Tibial artery (tissue), 4 donors: ENCODE measurements around the gene ATP5F1D.
A peak's percentile ranks its signal among the peaks of the same experiment; 100 is the strongest.
"Not testable (repeated sequence)": the region's sequence is repeated elsewhere in the genome, so short reads cannot be mapped to it uniquely, and the experiment has no call there.

Source experiments
- DNase-seq, 2 donors: peaks; one replicate each; pipeline ENCODE4 v3.0.0-alpha.2; 2019
- H3K27ac ChIP-seq, 2 donors: fragments of 200-600 bp; sonication (generic) in 1 of 2; 1 replicate in 1 of 2; 2 replicates in 1 of 2; pipeline ENCODE4 v1.5.1; 2018 to 2019; ENCODE audit warnings: mild to moderate bottlenecking in 1 of 2
- H3K27me3 ChIP-seq, 2 donors: fragments of 200-600 bp; sonication (generic) in 1 of 2; one replicate each; pipeline versions ENCODE4 v1.5.1 to v1.6.0; 2016 to 2019
- H3K36me3 ChIP-seq, 3 donors: fragments of 200-600 bp; sonication (generic) in 2 of 3; one replicate each; pipeline ENCODE4 v1.5.1; 2016 to 2019; ENCODE audit warnings: mild to moderate bottlenecking in 2 of 3
- H3K4me1 ChIP-seq, 4 donors: fragments of 200-600 bp; sonication (generic) in 2 of 4; 1 replicate in 3 of 4; 2 replicates in 1 of 4; pipeline ENCODE4 v1.5.1; 2016 to 2019
- H3K4me3 ChIP-seq, 2 donors: fragments of 200-600 bp; sonication (generic) in 1 of 2; 1 replicate in 1 of 2; 2 replicates in 1 of 2; pipeline ENCODE4 v1.5.1; 2018 to 2019; ENCODE audit warnings: mild to moderate bottlenecking in 2 of 2
- H3K9me3 ChIP-seq, 3 donors: fragments of 200-600 bp; sonication (generic) in 1 of 3; one replicate each; pipeline ENCODE4 v1.5.1; 2016 to 2019
- CTCF ChIP-seq, 2 experiments: fragments of 200-600 bp in 1 of 2; fragments of 450-650 bp in 1 of 2; IDR thresholded peaks; one replicate each; pipeline ENCODE4 v1.5.1; 2017 to 2019; ENCODE audit warnings: antibody characterized with exemption in 2 of 2, mild to moderate bottlenecking in 1 of 2, moderate library complexity in 1 of 2
- intact Hi-C: fragments of 100-400 bp; cut with DNase I; formaldehyde crosslinking; loops from one replicate; pipeline ENCODE4 v1.15.0; 2023; ENCODE audit warnings: low total_unique reads

Gene ATP5F1D

GRCh38 chr19:1241417-1242095, at the start of gene ATP5F1D:
ATP5F1D (plus strand) TSS chr19:1241751; CDS start chr19:1241851, 100 bp downstream.
- intact Hi-C loops = loop anchor here (2.0 kb wide), 1 partner anchor 139 kb away; the partner anchor contains the start of gene GPX4
- peaks cover 0 to 4% (median 0%) of the 10 kb centered on the region in 3 donors for H3K36me3 ChIP-seq
- peaks cover 0 to 7% of the 10 kb centered on the region in 2 donors for H3K27me3 ChIP-seq
- peak in 1 of 2 experiments; percentile 6 for TF ChIP-seq CTCF (IDR thresholded peaks at IDR 0.05)
- peak within 1 kb of the TSS; percentile 98 to 99 for H3K27ac ChIP-seq
- H3K4me3 ChIP-seq = peak within 1 kb of the TSS; percentile 76 to 84
- peaks cover 15 to 86% (median 79%) of the 10 kb centered on the region in 4 donors for H3K4me1 ChIP-seq
- H3K9me3 ChIP-seq = no peaks in the 10 kb centered on the region
- DNase-seq = peak; percentile 90 to 97

GRCh38 chr19:1199531-1199930, 42.0 kb upstream of the ATP5F1D start:
- no peak overlapping the region for H3K4me3 ChIP-seq
- H3K9me3 ChIP-seq = no peaks in the 10 kb centered on the region
- no peak for DNase-seq
- no peaks in the 10 kb centered on the region for H3K4me1 ChIP-seq
- no peak overlapping the region for H3K27ac ChIP-seq
- H3K27me3 ChIP-seq = no peaks in the 10 kb centered on the region
- TF ChIP-seq CTCF (IDR thresholded peaks at IDR 0.05) = no peak
- no peaks in the 10 kb centered on the region for H3K36me3 ChIP-seq
- intact Hi-C loops = no loop called here

GRCh38 chr19:1200614-1201013, 40.9 kb upstream of the ATP5F1D start:
- intact Hi-C loops = not testable (repeated sequence)

GRCh38 chr19:1205114-1206099, 36.1 kb upstream of the ATP5F1D start, which contains the start of gene STK11:
STK11 (plus strand) TSS chr19:1205778; CDS start chr19:1206914, 1,136 bp downstream.
- Histone ChIP-seq H3K4me1 (peaks cover 0 to 39% (median 26%) of the 10 kb centered on the region in 4 donors), H3K36me3 (peaks cover 0 to 7% (median 0%) of the 10 kb centered on the region in 3 donors), H3K9me3 (no peaks in the 10 kb centered on the region), H3K4me3 (peak within 1 kb of the TSS; percentile 67 to 76), H3K27ac (peak within 1 kb of the TSS; percentile 88), H3K27me3 (no peaks in the 10 kb centered on the region)
- intact Hi-C loops = no loop called here
- peak; percentile 97 to 99 for DNase-seq
- TF ChIP-seq CTCF (IDR thresholded peaks at IDR 0.05) = no peak

More at GRCh38 chr19:1200614-1201013, 40.9 kb upstream of the ATP5F1D start:
- not testable (repeated sequence) for H3K27me3 ChIP-seq, H3K4me3 ChIP-seq, H3K4me1 ChIP-seq, H3K9me3 ChIP-seq, H3K36me3 ChIP-seq, DNase-seq, H3K27ac ChIP-seq

- H3K9me3 ChIP-seq = no peaks in the 10 kb centered on the region
- peak overlapping the region; percentile 88 for H3K27ac ChIP-seq
- peaks cover 0 to 46% (median 30%) of the 10 kb centered on the region in 4 donors for H3K4me1 ChIP-seq
- H3K4me3 ChIP-seq = peak overlapping the region; percentile 67 to 76
- intact Hi-C loops = no loop called here
- peaks cover 0 to 7% (median 0%) of the 10 kb centered on the region in 3 donors for H3K36me3 ChIP-seq
- no peaks in the 10 kb centered on the region for H3K27me3 ChIP-seq
- no peak for TF ChIP-seq CTCF (IDR thresholded peaks at IDR 0.05)
- no peak for DNase-seq
These were observed 35.2 kb upstream of the ATP5F1D start for GRCh38 chr19:1206150-1206863.
